IPS-20b (cell line): ENCODE results near the gene TGFBR3L.

Experiments
- H3K27ac ChIP-seq: one replicate; pipeline ENCODE4 v1.5.1; 2013; ENCODE audit warnings: low read length
- H3K27me3 ChIP-seq: 2 replicates; pipeline ENCODE4 v1.6.1; 2013; ENCODE audit warnings: mild to moderate bottlenecking, low read length, inconsistent platforms; ENCODE audit not compliant: insufficient read depth
- H3K36me3 ChIP-seq: 2 replicates; pipeline ENCODE4 v1.6.1; 2013; ENCODE audit warnings: low read depth, mild to moderate bottlenecking, inconsistent platforms, low read length, moderate library complexity; ENCODE audit not compliant: insufficient read depth
- H3K4me1 ChIP-seq: 2 replicates; pipeline ENCODE4 v1.6.1; 2013; ENCODE audit warnings: mild to moderate bottlenecking, control low read depth, inconsistent platforms, low read length, moderate library complexity; ENCODE audit not compliant: insufficient read depth
- H3K4me3 ChIP-seq: 2 replicates; pipeline ENCODE4 v1.5.1; 2013; ENCODE audit warnings: mild to moderate bottlenecking, low read length, inconsistent platforms
- H3K9ac ChIP-seq: 2 replicates; pipeline ENCODE4 v1.6.1; 2013; ENCODE audit warnings: low read depth, mild to moderate bottlenecking, inconsistent platforms, low read length, moderate library complexity
- H3K9me3 ChIP-seq: 2 replicates; pipeline ENCODE4 v1.6.1; 2013; ENCODE audit warnings: mild to moderate bottlenecking, low read depth, low read length, inconsistent platforms; ENCODE audit not compliant: insufficient read depth

Gene TGFBR3L

DNA sequence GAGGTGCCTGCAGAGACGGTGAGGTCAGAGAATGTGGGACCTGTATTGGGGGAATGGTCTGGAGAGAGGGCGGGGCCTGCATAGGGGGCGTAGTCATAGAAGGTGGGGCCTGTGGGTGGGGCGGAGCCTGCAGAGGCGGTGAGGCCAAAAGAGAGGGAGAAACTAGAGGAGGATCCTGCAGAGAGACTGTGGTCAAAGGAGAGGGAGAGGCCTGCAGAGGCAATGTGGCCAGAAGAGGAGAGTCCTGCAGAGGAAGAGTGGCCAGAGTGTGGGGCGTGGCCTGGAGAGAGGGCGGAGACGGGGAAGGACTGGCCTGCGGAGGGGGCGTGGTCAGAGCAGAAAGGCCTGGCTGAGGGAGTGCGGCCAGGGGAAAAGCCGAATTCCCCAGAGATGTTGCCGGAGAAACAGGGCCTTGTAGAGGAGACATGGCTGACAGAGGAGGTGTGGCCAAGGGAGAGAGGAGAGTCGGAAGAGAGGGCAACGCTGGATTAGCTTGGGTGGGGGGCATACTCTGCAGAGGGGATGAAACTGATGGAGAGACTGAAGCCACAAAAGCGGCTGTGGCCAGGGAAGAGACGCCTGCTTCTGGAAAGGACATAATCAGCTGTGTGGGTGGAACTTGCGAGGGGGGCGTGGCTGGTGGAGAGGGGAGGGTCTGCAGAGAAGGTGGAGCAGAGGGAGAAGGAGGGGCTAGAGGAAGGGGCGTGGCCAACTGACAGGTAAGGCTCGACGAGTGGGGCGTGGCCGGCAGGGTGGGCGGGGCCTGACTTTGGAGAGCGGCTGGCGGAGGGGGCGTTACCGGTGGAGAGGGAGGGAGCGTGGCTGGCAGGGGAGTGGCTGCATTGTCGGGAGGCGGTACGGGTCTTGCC lies 43.0 kb upstream of the TGFBR3L start:
- no peaks in the 10 kb centered on the region for H3K9me3 ChIP-seq
- no peaks in the 10 kb centered on the region for H3K36me3 ChIP-seq
- peaks cover 29% of the 10 kb centered on the region for H3K27me3 ChIP-seq
- H3K9ac ChIP-seq, result peak overlapping the region; percentile 2; the same call in 1 of the 2 replicates
- H3K4me3 ChIP-seq, result peak overlapping the region; percentile 50
- no peaks in the 10 kb centered on the region; the same call in 1 of the 2 replicates for H3K4me1 ChIP-seq
- peak overlapping the region; percentile 27 for H3K27ac ChIP-seq

- no peak overlapping the region for H3K27ac ChIP-seq
- H3K4me3 ChIP-seq, result peak overlapping the region; percentile 78; the same call in 1 of the 2 replicates
- H3K9ac ChIP-seq, result no peak overlapping the region
Measured at GRCh38 chr19:7872306-7873204, 42.1 kb upstream of the TGFBR3L start.

DNA sequence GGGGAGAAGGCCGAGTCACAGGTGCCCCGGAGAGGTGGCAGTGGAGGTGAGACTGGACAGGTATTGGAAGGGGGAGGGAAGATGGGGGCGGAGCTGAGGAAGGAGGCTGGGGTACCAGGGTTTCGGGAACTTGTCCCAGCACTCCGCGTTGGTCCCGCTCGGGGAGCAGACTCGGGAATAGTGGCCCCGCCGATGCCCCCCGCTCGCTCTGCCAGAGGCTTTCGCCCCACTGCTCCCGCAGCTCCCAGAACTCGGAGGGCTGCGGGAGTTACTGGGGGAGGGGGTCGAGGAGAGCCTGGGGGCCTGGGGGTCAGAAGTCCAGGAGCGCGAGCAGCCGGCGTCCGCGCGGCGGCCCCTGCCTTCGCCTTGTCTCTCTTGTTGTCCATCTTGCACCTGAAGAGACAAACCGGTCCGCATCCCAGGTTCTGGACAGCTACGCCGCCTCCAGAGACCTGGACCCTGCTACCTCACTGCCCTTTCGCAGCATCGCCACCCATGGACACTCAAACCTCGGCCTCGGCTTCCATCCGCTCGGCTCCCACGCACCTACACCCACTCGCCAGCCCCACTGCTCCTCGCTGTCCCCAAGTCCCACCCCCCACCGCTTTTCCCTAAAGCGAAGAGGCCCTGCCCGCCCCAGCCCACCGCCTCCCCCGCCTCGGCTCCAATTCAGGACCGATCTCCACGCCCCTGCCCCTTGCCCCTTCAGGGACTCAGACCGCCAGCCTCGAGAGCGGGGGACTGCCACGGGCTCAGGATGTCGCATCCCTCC lies 41.1 kb upstream of the TGFBR3L start:
- no peaks in the 10 kb centered on the region for H3K36me3 ChIP-seq
- peaks cover 14% of the 10 kb centered on the region for H3K27me3 ChIP-seq
- H3K4me3 ChIP-seq, result peak overlapping the region; percentile 78
- H3K4me1 ChIP-seq, result no peaks in the 10 kb centered on the region; the same call in 1 of the 2 replicates
- no peaks in the 10 kb centered on the region for H3K9me3 ChIP-seq
- no peak overlapping the region for H3K27ac ChIP-seq
- peak overlapping the region; percentile 75; the same call in 1 of the 2 replicates for H3K9ac ChIP-seq

More at GRCh38 chr19:7872306-7873204, 42.1 kb upstream of the TGFBR3L start:
- H3K27me3 ChIP-seq, result peaks cover 20% of the 10 kb centered on the region
- no peaks in the 10 kb centered on the region for H3K36me3 ChIP-seq
- H3K4me1 ChIP-seq, result no peaks in the 10 kb centered on the region; the same call in 1 of the 2 replicates
- no peaks in the 10 kb centered on the region for H3K9me3 ChIP-seq

DNA sequence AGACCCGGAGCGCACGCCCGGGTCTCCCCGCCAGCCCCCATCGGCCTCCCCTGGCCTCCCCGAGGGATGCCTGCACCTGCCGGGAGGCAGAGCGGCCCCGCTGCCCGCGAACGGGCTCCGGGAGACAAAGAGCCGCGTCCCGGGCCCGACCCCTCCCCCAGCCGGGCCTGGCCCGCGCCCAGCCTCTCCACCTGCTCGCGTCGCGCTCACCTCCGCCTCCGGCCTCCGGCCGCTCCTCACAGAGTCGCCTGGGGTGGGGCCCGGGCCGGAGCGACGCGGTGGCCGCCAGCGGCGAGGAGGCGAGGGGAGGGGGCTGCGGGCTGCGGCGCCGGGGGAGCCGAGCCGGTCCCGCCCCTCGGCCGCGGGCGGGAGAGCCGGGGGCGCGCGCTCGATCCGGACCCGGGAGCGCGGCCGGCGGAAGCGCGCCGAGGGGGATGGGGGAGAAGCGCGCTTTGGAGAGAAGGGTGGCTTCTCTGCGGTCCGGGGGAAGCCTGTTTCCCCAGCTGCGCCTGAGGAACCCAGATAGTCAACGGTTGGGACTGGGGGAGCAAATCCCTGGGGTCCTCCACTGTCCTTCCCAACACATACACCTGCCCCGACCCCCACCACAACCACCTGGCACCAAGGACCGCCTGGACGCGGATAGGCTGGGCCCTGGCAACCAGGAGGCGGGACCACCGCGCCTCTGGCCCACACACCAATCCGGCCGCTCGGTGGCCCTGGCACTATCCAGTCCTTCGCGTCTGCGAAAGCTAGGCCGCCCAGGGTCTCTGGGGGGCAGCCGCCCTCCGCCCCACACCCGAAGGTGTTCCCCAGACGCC lies 40.3 kb upstream of the TGFBR3L start, which contains the start of gene PRR36:
PRR36 (minus strand) TSS at position 315 of the 821 bp plus-strand sequence. CDS start 701 bp downstream, outside the sequence.
- Histone ChIP-seq H3K9me3 (no peaks in the 10 kb centered on the region), H3K9ac (peak within 1 kb of the TSS; percentile 75; the same call in 1 of the 2 replicates)

GRCh38 chr19:7874897-7875273 lies 39.7 kb upstream of the TGFBR3L start:
- peaks cover 14% of the 10 kb centered on the region for H3K27me3 ChIP-seq
- peak overlapping the region; percentile 78; the same call in 1 of the 2 replicates for H3K4me3 ChIP-seq

More for the DNA sequence above, 40.3 kb upstream of the TGFBR3L start, which contains the start of gene PRR36:
- peaks cover 14% of the 10 kb centered on the region for H3K27me3 ChIP-seq
- no peak within 1 kb of the TSS for H3K27ac ChIP-seq
- H3K36me3 ChIP-seq, result no peaks in the 10 kb centered on the region
- no peaks in the 10 kb centered on the region; the same call in 1 of the 2 replicates for H3K4me1 ChIP-seq
- peak within 1 kb of the TSS; percentile 78 for H3K4me3 ChIP-seq

DNA sequence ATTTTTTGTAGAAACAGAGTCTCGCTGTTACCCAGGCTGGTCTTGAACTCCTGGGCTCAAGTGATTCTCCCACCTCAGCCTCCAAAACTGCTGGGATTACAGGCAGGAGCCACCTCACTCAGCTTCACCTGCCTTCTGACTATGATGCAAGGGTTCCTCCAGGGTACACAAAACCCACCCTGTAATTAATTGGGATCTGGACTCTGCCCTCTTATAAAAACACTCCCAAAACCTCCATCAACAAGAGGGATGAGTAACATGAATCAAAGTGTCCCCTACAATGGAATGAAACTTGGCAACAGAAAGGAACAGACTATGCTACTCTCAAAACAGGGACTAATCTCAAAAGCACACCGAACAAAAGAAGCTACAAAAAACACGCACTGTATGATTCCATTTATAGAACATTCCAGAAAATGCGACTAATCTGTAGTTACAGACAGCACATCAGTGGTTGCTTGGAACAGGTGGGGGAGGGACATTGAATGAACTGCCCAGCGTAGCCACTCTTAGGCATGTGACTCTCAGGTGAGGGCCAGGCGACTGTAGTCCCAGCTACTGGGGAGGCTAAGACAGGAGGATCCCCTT lies 37.3 kb upstream of the TGFBR3L start:
- H3K27ac ChIP-seq, result no peak overlapping the region
- H3K4me1 ChIP-seq, result no peaks in the 10 kb centered on the region
- no peaks in the 10 kb centered on the region for H3K36me3 ChIP-seq
- no peak overlapping the region for H3K9ac ChIP-seq
- H3K27me3 ChIP-seq, result peaks cover 14% of the 10 kb centered on the region
- H3K9me3 ChIP-seq, result no peaks in the 10 kb centered on the region
- H3K4me3 ChIP-seq, result no peak overlapping the region

More at GRCh38 chr19:7874897-7875273, 39.7 kb upstream of the TGFBR3L start:
- H3K36me3 ChIP-seq, result no peaks in the 10 kb centered on the region
- no peak overlapping the region for H3K27ac ChIP-seq
- H3K9ac ChIP-seq, result peak overlapping the region; percentile 56; the same call in 1 of the 2 replicates
- no peaks in the 10 kb centered on the region; the same call in 1 of the 2 replicates for H3K4me1 ChIP-seq
- H3K9me3 ChIP-seq, result no peaks in the 10 kb centered on the region

DNA sequence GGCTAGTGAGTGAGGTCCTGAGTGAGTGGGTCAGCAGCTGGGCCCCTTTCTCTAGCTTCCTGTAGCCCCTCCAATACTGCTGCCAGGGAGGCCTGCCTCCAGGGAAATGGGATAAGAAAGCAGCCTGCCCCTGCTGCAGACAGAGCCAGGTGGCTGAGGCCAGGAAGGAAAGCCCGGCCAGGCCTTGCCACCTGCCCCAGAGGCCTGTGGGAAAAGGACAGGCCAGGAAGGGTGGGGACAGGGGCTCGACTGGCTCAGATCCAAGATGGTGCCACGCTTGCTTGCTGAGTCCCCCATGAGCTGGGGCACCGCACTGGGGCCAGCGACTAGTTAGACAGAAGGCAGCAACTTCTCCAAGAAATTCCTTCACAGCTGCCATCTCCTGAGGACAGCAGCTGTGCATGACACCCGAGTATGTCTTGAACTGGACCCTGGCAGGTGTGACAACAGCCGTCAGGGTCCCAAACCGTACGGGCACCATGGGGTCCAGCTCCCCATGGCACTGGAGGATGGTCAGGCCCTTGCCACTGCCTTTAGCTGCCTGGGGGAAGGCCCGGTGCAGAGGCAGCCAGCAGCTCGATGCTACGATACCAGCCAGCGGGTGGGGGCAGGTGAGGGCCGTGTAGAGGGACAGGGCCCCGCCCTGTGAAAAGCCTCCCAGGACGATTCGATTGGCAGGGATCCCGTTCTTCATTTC lies 35.4 kb upstream of the TGFBR3L start:
- no peak overlapping the region for H3K9ac ChIP-seq
- no peaks in the 10 kb centered on the region for H3K36me3 ChIP-seq
- H3K9me3 ChIP-seq, result no peaks in the 10 kb centered on the region
- H3K27me3 ChIP-seq, result no peaks in the 10 kb centered on the region
- no peak overlapping the region for H3K4me3 ChIP-seq
- no peak overlapping the region for H3K27ac ChIP-seq
- no peaks in the 10 kb centered on the region for H3K4me1 ChIP-seq

GRCh38 chr19:7879836-7880235 lies 34.8 kb upstream of the TGFBR3L start:
- no peak overlapping the region for H3K4me3 ChIP-seq
- no peaks in the 10 kb centered on the region for H3K36me3 ChIP-seq
- H3K27me3 ChIP-seq, result no peaks in the 10 kb centered on the region
- no peak overlapping the region for H3K27ac ChIP-seq
- H3K9ac ChIP-seq, result no peak overlapping the region
- no peaks in the 10 kb centered on the region for H3K4me1 ChIP-seq
- H3K9me3 ChIP-seq, result no peaks in the 10 kb centered on the region

GRCh38 chr19:7881910-7882309 lies 32.7 kb upstream of the TGFBR3L start:
- no peak overlapping the region for H3K4me3 ChIP-seq
- H3K27ac ChIP-seq, result no peak overlapping the region
- H3K4me1 ChIP-seq, result no peaks in the 10 kb centered on the region
- H3K36me3 ChIP-seq, result no peaks in the 10 kb centered on the region
- no peaks in the 10 kb centered on the region for H3K27me3 ChIP-seq
- H3K9me3 ChIP-seq, result no peaks in the 10 kb centered on the region
- no peak overlapping the region for H3K9ac ChIP-seq

- H3K27ac ChIP-seq, result no peak overlapping the region
- no peak overlapping the region for H3K4me3 ChIP-seq
- no peaks in the 10 kb centered on the region for H3K36me3 ChIP-seq
- H3K27me3 ChIP-seq, result peaks cover 9% of the 10 kb centered on the region; the same call in 1 of the 2 replicates
- no peaks in the 10 kb centered on the region for H3K4me1 ChIP-seq
- H3K9ac ChIP-seq, result no peak overlapping the region
- H3K9me3 ChIP-seq, result no peaks in the 10 kb centered on the region
Measured at GRCh38 chr19:7883105-7883504, 31.5 kb upstream of the TGFBR3L start.
